Activated CD4-positive, alpha-beta T cell treated with anti-CD3 and anti-CD28 coated beads for 48 hours (primary cell): ENCODE results near the gene DNAJC15.
"Not testable (repeated sequence)": the region's sequence is repeated elsewhere in the genome, so short reads cannot be mapped to it uniquely, and the experiment has no call there.

Experiments
- DNase-seq: peaks from one replicate; pipeline ENCODE4 v3.0.0-alpha.2; 2020

DNAJC15 gene

GRCh38 chr13:43023289-43023963, at the start of gene DNAJC15:
Gene DNAJC15 (plus strand): TSS chr13:43023586. CDS start chr13:43023627, 41 bp downstream.
- peak; percentile 84 for DNase-seq

GRCh38 chr13:42976066-42976465, 47.3 kb upstream of the DNAJC15 start:
- no peak for DNase-seq

DNA sequence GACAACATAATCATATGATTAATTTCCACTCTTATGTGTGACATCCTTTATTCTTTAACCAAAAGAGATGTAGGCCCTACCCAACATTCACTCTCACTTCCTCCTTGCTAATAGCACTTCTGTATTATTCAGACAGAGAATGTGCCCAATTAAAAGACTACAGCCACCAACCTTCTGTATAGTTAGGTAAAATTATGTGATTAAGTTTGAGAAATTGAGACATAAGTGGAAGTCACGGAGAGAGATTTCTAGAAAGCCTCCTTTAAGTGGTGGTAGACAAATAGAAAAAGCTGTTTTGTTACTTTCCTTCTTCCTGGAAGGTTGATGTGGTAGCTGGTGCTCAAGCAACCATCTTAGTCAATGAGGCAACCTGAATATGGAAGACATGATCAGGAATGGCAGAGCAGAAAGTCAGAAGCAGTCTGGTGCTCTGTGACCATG, 46.1 kb upstream of the DNAJC15 start:
- DNase-seq: no peak

DNA sequence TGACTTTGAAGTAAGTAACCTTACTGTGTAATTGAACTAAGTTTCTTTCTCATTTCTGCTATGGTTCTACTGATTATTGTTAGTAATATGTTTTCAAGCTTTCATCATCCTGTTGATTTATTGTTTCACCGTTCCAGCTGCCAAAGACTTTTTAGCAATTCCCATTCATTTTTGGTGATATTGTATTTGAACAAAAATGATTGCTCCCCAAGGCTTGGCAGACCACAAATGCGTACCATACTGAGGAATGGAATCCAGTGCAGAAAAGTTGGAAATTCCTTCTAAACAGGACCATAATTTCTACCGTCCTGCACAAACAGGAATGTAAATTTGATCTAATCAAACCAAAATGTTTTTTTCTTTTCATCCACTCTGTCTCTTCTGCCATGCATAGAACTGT, 42.1 kb upstream of the DNAJC15 start:
- DNase-seq: no peak

GRCh38 chr13:42981853-42982252, 41.5 kb upstream of the DNAJC15 start:
- no peak for DNase-seq

- no peak for DNase-seq
Observed at GRCh38 chr13:42984026-42984425, 39.4 kb upstream of the DNAJC15 start.

GRCh38 chr13:42984691-42985090, 38.7 kb upstream of the DNAJC15 start:
- DNase-seq: no peak

DNA sequence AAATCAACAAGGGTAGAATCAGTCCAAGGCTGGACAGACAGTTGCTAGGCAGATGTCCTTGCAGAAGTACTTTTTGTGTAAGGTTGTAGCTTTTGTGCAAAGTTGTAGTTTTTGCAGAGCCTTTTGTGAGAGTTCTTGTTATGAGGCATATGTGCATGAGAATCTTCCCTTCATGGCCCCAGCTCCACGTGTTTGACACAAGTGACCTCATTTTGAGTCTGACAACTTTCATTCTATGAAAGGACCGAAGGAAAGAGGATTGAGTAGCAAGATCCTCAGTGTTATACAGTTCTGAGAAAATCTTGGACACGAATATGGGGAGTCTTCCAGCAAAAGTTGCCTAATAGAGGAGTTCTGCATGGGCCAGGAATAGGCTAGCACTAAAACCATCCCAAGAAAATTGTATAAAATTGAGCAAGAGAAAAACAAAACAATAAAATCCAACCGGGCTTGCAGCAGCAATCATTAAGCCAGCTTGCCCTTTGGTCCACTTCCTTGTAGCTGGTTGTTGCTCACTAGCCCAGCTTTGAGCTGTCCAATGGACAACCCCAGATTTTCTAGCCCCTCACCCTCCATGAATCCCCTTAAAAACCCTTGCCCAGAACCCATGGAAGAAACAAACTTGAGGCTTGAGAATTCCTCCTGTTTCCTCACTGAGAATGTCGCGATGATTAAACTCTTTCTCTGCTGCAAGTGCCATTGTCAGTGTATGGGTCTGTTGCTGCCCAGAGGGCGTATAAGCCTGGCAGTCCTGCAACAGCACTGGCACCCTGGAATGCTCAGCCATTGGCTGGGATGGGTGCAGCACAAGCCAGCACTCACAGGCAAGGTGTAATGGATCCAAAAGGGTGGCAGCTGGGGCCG, 37.8 kb upstream of the DNAJC15 start:
- DNase-seq: no peak

- DNase-seq: no peak
Observed at GRCh38 chr13:42986176-42986574, 37.2 kb upstream of the DNAJC15 start.

DNA sequence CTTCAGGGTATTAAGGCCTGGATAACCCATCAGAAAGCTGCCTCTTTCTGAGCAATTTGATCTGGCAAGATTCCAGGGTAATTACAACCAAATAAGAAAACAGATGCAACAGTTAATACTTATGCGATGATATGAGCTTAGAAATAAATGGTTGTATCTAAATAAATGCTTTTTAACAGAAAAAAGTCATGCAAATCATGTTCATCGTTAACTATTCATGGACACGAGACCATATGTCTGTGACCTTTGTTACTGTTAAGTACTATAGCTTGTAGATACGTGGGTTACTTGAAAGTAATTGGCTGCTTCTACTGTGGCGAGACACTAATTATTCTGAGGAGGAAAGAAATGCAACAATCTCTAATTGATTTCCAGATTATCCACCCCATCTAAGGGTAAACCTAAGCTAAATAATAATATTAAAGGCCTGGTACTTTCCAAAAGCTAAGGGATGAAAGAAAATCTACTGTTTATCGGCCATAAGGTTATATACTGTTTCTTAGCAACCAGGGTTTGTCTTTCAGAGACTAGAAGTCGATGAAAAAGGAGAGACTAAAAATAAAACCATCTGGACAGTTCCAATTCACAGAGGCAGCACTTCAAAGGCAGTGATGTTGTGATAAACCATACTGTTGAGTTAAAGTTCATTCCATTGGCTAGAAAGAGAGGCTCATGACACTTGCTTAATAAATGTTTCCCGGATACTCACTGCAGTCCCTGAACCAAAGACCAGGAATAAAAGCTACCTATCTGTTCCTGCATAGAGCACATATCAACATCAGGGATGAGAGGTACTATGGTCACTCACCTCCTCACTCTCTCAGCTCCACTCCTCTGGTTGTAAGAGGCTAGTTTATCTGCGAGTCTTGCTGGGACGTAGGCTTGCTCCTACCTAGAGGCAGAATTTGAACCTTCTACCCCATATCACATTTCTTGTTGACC, 32.8 kb upstream of the DNAJC15 start:
- DNase-seq: no peak

DNA sequence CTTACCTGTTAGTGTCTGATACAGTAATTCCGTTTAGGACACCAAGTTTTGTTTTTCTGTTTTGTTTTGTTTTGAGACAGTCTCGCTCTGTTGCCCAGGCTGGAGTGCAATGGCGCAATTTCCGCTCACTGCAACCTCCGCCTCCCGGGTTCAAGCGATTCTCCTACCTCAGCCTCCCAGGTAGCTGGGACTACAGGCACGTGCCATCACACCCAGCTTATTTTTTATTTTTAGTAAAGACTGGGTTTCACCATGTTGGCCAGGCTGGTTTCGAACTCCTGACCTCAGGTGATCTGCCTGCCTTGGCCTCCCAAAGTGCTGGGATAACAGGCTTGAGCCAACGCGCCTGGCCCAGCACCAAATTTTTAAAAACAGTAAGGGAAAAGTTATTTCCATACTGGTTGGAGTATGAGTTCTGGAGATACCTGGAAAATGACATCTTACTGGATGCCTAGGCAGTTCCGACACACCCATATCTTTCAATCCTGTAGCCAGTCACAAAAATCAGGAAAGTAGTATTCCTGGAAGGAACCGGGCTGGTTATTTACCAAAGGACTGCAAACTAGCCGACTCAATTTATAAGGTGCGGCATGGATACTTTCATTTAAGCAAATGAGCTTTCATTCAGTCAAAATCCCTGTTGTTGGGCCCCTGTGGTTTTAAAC, 32.0 kb upstream of the DNAJC15 start:
- DNase-seq: not testable (repeated sequence)

GRCh38 chr13:42991898-42992763, 31.3 kb upstream of the DNAJC15 start, which contains the start of gene EPSTI1:
Gene EPSTI1 (minus strand): TSS chr13:42992241. CDS start chr13:42992165, 76 bp downstream.
- DNase-seq: peak; percentile 83

GRCh38 chr13:42992764-42993122, 30.6 kb upstream of the DNAJC15 start:
- peak; percentile 18 for DNase-seq

DNA sequence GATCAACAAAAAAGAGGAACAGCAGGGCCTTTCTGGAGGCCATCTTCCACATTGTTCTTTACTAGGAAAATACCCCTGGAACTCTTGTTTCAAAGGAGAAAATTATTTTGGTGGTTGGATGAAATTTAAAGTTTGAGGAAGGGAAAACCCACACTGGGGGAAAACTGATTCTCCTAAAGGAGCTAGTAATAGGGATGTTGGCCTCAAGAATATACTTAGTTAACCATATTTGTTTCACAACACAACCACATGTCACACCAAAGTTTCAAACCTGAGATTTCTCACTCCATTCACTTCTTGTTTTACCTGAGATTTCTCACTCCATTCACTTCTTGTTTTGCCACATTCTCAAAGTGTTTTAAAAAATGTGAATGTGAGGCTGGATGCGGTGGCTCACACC, 28.5 kb upstream of the DNAJC15 start:
- no peak for DNase-seq

DNA sequence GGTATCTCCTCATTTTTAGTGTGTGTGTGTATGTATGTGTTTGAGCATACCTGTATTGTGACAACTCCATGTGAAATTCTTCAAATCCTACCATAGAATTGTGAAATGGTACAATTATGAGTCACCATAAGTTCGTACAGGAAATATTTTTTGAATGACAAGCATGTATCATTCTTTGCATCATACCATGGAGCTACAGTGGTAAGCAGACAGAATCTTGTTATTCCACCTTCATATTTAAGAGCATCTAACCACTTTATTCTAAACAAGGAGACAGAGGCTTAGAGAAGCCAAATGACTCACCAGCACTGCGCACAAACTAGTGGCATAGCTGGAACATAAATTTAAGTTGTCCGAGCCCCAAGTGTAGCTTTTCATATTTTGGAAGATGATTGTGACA, 26.8 kb upstream of the DNAJC15 start:
- peak; percentile 11 for DNase-seq

DNA sequence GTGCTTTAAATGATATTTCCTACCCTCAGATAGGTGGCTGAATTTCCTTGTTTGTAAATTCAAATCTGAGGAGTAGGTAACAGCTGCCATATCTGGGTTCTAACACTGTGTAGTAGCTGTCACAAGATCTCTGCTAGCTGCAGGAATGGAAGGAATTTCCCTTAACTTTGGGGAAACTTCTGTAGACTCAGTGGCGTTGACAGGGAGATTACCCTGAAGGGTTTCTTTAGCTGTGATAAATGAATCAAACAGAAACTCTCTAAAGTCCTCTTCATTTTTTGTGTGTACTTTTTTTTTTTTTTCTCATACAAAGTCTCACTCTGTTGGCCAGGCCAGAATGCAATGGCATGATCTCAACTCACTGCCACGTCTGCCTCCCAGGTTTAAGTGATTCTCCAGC, 26.0 kb upstream of the DNAJC15 start:
- no peak for DNase-seq

DNA sequence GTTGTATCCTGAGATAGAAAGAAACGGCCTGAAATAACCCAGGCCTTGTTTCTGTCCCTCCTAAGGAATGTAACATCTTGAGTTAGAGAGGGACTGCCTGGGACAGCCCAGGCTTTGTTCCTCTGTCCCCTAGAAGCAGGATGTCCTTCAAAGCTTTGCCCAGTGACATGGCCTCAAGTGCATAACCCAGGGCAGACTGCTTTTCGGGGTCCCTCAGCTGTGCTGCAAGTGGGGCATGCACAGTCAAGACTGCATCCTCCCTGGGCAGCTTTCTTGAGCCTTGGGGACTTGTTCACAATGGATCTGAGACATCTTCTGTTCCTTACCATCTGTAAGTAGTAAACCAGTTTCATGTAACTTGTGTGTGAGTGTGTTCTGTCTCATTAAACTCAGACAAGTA, 23.9 kb upstream of the DNAJC15 start:
- DNase-seq: no peak

GRCh38 chr13:43000676-43001075, 22.7 kb upstream of the DNAJC15 start:
- DNase-seq: no peak

DNA sequence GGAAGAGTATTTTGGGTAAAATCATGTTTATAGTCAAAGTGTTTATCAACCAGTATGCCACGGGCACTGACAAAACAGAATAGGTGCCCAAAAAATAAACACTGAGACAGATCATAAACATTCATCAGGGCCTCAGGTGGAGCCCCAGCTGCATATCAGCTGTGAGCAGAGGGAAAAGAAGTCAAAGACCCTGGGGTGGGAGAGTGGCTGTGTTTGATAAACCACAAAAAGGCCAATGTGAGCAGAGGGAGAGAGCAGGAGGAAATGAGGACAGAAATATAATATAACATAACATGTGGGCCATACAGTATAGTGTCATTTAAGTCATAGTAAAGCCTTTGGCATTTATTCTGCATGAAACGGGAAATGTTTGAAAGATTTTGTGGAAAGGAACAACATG, 21.4 kb upstream of the DNAJC15 start:
- no peak for DNase-seq

DNA sequence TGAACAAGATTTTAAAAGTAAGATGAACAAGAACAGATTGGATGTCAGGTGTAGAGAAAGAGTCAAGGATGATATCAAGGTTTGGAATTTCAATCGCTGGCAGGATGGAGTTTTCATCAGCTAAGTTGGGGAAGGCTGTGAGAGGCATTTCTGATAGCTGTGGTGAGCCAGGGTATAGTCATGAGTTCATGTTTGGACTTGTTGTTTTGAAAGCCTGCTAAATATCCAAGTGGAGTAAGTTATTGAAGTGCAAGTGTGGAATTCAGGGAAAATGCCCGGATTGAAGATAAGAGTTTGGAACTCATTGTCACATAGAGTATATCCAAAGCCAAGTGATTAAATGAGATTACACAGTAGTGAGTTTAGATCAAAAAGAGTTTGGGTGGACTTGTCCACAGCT, 20.4 kb upstream of the DNAJC15 start:
- no peak for DNase-seq

- DNase-seq: no peak
Observed at GRCh38 chr13:43003729-43004128, 19.7 kb upstream of the DNAJC15 start.
